T follicular helper cell (primary cell): Measurements from ENCODE around the gene HBQ1.
"Not testable (repeated sequence)": the region's sequence is repeated elsewhere in the genome, so short reads cannot be mapped to it uniquely, and the experiment has no call there.

ENCODE experiments used
- DNase-seq: peaks from one replicate; pipeline ENCODE4 v3.0.0-alpha.2; 2020; ENCODE audit warnings: low read depth

The HBQ1 gene

GRCh38 chr16:211631-212180, 31.4 kb downstream of the HBQ1 start:
- not testable (repeated sequence) for DNase-seq

DNA sequence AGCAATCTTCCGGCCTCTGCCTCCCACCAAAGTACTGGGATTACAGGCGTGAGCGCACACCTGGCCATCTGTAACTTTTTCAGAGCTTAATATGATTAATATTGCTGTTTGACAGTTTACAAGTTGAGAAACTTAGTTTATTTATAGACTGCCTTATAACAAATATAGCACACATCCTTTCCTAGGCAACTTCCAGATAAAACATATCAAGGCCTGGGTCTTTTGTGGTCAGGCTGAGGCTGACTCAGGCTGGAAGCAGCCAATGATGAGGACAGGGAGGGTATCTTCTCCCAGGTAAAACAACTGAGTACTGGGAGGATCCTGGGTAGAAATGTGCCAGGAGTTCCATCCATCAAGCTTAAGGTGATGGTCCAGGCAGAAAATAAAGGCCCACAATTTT, 32.7 kb downstream of the HBQ1 start:
- no peak for DNase-seq

DNA sequence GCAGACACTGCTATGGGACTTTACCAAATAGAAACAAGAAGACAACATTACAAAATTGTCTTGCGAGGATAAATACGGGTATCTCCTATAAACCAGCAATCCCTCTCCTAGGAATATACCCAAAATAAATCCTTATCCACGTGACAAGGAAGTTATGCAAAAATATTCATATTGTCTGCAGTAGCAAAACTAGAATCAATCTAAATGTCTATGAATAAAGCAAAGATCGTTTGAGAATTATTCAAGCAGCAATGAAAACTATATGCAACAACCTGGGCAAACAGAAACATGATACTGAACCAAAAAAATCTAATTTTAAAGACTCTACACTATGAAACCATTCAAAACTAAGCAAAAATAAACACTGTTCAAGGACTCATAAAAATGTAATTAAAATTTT, 39.8 kb downstream of the HBQ1 start:
- DNase-seq = no peak

- no peak for DNase-seq
These were observed 48.0 kb downstream of the HBQ1 start for GRCh38 chr16:228151-228851.

- DNase-seq = peak; percentile 77
These were observed 48.8 kb downstream of the HBQ1 start, which contains the start of gene LUC7L for GRCh38 chr16:228852-229730. TSS of gene LUC7L (minus strand) at chr16:229449. CDS start at chr16:229339, 110 bp downstream.

DNA sequence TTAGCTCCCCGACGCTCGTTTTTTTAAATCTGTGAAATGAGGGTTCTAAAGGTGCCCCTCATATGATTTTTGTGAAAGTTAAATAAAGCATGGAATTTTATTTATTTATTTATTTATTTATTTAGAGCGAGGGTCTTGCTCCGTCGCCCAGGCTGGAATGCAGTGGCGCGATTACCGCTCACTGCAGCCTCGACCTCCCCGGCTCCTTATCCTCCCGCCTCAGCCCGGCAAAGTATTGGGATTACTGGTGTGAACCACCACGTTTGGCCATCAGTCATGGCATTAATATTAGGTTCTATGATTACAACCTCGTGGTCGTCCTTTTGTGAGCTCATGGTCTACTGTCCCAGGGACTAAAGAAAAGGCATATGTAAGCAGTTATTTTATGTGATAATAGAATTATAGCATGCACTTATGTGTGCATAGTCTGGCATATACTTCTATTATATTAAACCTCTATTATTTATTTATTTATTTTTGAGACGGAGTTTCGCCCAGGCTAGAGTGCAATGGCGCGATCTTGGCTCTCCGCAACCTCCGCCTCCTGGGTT, 49.5 kb downstream of the HBQ1 start:
- no peak for DNase-seq

DNA sequence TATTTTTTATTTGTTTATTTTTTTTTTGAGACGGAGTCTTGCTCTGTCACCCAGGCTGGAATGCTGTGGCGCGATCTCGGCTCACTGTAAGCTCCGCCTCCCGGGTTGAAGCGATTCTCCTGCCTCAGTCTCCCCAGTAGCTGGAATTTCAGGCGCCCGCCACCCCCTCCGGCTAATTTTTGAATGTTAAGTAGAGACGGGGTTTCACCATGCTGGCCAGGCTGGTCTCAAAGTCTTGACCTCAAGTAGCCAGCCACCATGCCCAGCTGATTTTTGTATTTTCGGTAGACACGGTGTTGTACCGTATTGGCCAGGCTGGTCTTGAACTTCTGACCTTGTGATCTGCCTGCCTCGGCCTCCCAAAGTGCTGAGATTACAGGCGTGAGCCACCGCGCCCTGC, 50.1 kb downstream of the HBQ1 start:
- DNase-seq = not testable (repeated sequence)
